ENCODE data around the gene DAB2IP.

DAB2IP gene

DNA sequence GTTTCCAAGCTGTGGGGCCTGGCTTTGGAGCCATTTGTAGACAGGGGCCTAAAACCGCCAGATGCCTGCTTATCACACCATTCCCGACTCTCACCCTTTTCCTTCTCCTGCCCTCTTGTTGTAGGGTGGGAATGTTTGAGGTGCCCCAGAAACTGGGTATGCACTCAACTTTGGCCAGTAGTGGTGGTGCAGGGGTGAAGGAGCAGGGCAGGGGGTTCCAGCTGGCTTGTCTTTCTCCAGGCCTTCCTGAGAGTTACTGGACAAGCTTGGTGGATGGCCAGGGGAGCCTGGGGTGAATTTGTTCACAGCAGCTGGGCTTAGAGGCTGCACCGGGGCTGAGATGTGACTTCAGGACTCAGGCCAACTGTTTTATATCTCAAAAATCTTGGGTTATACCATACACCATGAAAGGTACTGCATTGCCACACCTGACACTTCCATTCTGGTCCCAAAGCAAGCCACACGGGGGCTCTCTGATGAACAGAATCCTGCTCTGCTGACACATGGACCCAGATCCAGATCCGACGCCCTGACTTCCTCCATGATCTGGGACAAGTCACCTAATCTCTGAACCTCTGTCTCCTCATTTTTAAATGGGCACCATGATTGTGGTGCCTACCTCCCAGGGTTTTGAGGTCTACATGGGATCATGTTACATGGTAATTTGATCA, 62.1 kb downstream of the DAB2IP start:
- Histone ChIP-seq H2AFZ (ENCODE audit: low read depth, low read length) (no peak overlapping the region), H4K20me1 (ENCODE audit: insufficient read depth, low read length) (no peaks in the 10 kb centered on the region), H3K9me3 (ENCODE audit: insufficient read depth, low read length) (no peaks in the 10 kb centered on the region), H3K4me3 (ENCODE audit: low read length) (no peak overlapping the region), H3K4me1 (ENCODE audit: low read length) (peaks cover 2% of the 10 kb centered on the region), H3K4me2 (ENCODE audit: low read length) (no peak overlapping the region), H3K79me2 (ENCODE audit: low read length) (no peaks in the 10 kb centered on the region), H3K9ac (ENCODE audit: low read length) (no peak overlapping the region), H3K27me3 (ENCODE audit: low read depth, low read length) (no peaks in the 10 kb centered on the region), H3K36me3 (replicated peaks; ENCODE audit: low read depth, low read length) (no peaks in the 10 kb centered on the region), H3K27ac (ENCODE audit: low read length) (no peak overlapping the region)
- no peak for TF ChIP-seq EZH2phosphoT487 (IDR thresholded peaks at IDR 0.05; ENCODE audit: low read depth)
- TF ChIP-seq, protein P1, sequence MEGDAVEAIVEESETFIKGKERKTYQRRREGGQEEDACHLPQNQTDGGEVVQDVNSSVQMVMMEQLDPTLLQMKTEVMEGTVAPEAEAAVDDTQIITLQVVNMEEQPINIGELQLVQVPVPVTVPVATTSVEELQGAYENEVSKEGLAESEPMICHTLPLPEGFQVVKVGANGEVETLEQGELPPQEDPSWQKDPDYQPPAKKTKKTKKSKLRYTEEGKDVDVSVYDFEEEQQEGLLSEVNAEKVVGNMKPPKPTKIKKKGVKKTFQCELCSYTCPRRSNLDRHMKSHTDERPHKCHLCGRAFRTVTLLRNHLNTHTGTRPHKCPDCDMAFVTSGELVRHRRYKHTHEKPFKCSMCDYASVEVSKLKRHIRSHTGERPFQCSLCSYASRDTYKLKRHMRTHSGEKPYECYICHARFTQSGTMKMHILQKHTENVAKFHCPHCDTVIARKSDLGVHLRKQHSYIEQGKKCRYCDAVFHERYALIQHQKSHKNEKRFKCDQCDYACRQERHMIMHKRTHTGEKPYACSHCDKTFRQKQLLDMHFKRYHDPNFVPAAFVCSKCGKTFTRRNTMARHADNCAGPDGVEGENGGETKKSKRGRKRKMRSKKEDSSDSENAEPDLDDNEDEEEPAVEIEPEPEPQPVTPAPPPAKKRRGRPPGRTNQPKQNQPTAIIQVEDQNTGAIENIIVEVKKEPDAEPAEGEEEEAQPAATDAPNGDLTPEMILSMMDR (IDR thresholded peaks at IDR 0.05; ENCODE audit: low read depth, low read length): 0 out of 2 replicates have a peak, but pooled peaks have one; percentile 4

GRCh38 chr9:121714075-121714705, 62.8 kb downstream of the DAB2IP start:
- no peaks in the 10 kb centered on the region for H3K79me2 ChIP-seq (ENCODE audit: low read length)

GRCh38 chr9:121714873-121715272, 63.4 kb downstream of the DAB2IP start:
- H3K9ac ChIP-seq (ENCODE audit: low read length): no peak overlapping the region
- H3K36me3 ChIP-seq (replicated peaks; ENCODE audit: low read depth, low read length): no peaks in the 10 kb centered on the region
- H3K27ac ChIP-seq (ENCODE audit: low read length): no peak overlapping the region
- no peaks in the 10 kb centered on the region for H4K20me1 ChIP-seq (ENCODE audit: insufficient read depth, low read length)
- H2AFZ ChIP-seq (ENCODE audit: low read depth, low read length): no peak overlapping the region
- no peak overlapping the region for H3K4me3 ChIP-seq (ENCODE audit: low read length)
- H3K9me3 ChIP-seq (ENCODE audit: insufficient read depth, low read length): no peaks in the 10 kb centered on the region
- no peaks in the 10 kb centered on the region for H3K27me3 ChIP-seq (ENCODE audit: low read depth, low read length)
- TF ChIP-seq, protein P1 (IDR thresholded peaks at IDR 0.05; ENCODE audit: low read depth, low read length): no peak
- no peak for TF ChIP-seq EZH2phosphoT487 (IDR thresholded peaks at IDR 0.05; ENCODE audit: low read depth)
- no peaks in the 10 kb centered on the region for H3K4me1 ChIP-seq (ENCODE audit: low read length)
- H3K79me2 ChIP-seq (ENCODE audit: low read length): no peaks in the 10 kb centered on the region
- H3K4me2 ChIP-seq (ENCODE audit: low read length): no peak overlapping the region

More at GRCh38 chr9:121714075-121714705, 62.8 kb downstream of the DAB2IP start:
- Histone ChIP-seq H3K9me3 (ENCODE audit: insufficient read depth, low read length) (no peaks in the 10 kb centered on the region), H3K27me3 (ENCODE audit: low read depth, low read length) (no peaks in the 10 kb centered on the region), H3K4me2 (ENCODE audit: low read length) (no peak overlapping the region), H3K9ac (ENCODE audit: low read length) (no peak overlapping the region), H2AFZ (ENCODE audit: low read depth, low read length) (no peak overlapping the region), H3K4me1 (ENCODE audit: low read length) (no peaks in the 10 kb centered on the region), H3K4me3 (ENCODE audit: low read length) (no peak overlapping the region), H3K36me3 (replicated peaks; ENCODE audit: low read depth, low read length) (no peaks in the 10 kb centered on the region), H4K20me1 (ENCODE audit: insufficient read depth, low read length) (no peaks in the 10 kb centered on the region), H3K27ac (ENCODE audit: low read length) (no peak overlapping the region)
- TF ChIP-seq, protein P1 (IDR thresholded peaks at IDR 0.05; ENCODE audit: low read depth, low read length): no peak
- TF ChIP-seq EZH2phosphoT487 (IDR thresholded peaks at IDR 0.05; ENCODE audit: low read depth): no peak

- Histone ChIP-seq H3K9ac (ENCODE audit: low read length) (no peak overlapping the region), H3K4me1 (ENCODE audit: low read length) (peaks cover 5% of the 10 kb centered on the region), H3K9me3 (ENCODE audit: insufficient read depth, low read length) (no peaks in the 10 kb centered on the region), H2AFZ (ENCODE audit: low read depth, low read length) (no peak overlapping the region), H3K36me3 (replicated peaks; ENCODE audit: low read depth, low read length) (no peaks in the 10 kb centered on the region), H3K4me3 (ENCODE audit: low read length) (no peak overlapping the region), H3K27me3 (ENCODE audit: low read depth, low read length) (no peaks in the 10 kb centered on the region), H3K79me2 (ENCODE audit: low read length) (no peaks in the 10 kb centered on the region), H4K20me1 (ENCODE audit: insufficient read depth, low read length) (no peaks in the 10 kb centered on the region), H3K4me2 (ENCODE audit: low read length) (no peak overlapping the region), H3K27ac (ENCODE audit: low read length) (no peak overlapping the region)
- TF ChIP-seq, protein P1 (IDR thresholded peaks at IDR 0.05; ENCODE audit: low read depth, low read length): no peak
- TF ChIP-seq EZH2phosphoT487 (IDR thresholded peaks at IDR 0.05; ENCODE audit: low read depth): no peak
Measured at GRCh38 chr9:121717141-121717991, 65.9 kb downstream of the DAB2IP start.

All from OCI-LY3 (cell line).